ACHN (cell line): ENCODE measurements around the gene TGIF1.
A peak's percentile ranks its signal among the peaks of the same experiment; 100 is the strongest.
"Not testable (repeated sequence)": the region's sequence is repeated elsewhere in the genome, so short reads cannot be mapped to it uniquely, and the experiment has no call there.

Experiments
- DNase-seq: peaks from one replicate; pipeline ENCODE4 v3.0.0-alpha.2; 2015
- in situ Hi-C: cut with HindIII; loops from 2 replicates; pipeline ENCODE4 v1.10.0; 2017; ENCODE audit warnings: low sequenced_read_pairs, low pct_ligation_motif_present, low pct_unique_long_range_greater_than_20kb

Gene TGIF1

GRCh38 chr18:3450012-3450798, at the start of gene TGIF1:
TSS of gene TGIF1 (plus strand) at chr18:3450172. CDS start at chr18:3450490, 318 bp downstream.
- in situ Hi-C loops = no loop called here
- DNase-seq = peak; percentile 68

- no peak for DNase-seq
- in situ Hi-C loops = no loop called here
Measured at GRCh38 chr18:3400567-3401296, 49.2 kb upstream of the TGIF1 start.

- in situ Hi-C loops = no loop called here
- DNase-seq = no peak
Measured at GRCh38 chr18:3401669-3402620, 48.0 kb upstream of the TGIF1 start.

DNA sequence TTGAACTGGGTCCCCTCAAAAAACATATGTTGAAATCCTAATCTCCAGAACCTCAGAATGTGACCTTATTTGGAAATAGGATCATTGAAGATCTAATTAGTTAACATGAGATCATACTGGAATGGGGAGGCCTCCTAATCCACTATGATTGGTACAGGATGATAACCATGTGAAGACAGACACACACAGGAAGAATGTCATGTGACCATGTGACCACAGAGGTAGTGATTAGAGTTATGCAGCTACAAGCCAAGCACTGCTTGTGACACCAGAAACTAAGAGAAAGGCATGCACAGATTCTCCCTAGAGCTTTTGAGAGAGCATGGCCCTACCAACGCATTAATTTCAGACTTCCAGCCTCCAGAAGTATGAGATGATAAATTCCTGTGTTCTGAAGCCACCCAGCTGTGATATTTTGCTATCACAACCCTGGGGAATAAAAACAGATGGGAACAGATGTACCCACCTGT, 47.0 kb upstream of the TGIF1 start:
- no peak for DNase-seq
- in situ Hi-C loops = no loop called here

- DNase-seq = no peak
- in situ Hi-C loops = no loop called here
Measured at GRCh38 chr18:3405713-3406112, 44.3 kb upstream of the TGIF1 start.

- in situ Hi-C loops = no loop called here
- no peak for DNase-seq
Measured at GRCh38 chr18:3408107-3408506, 41.9 kb upstream of the TGIF1 start.

DNA sequence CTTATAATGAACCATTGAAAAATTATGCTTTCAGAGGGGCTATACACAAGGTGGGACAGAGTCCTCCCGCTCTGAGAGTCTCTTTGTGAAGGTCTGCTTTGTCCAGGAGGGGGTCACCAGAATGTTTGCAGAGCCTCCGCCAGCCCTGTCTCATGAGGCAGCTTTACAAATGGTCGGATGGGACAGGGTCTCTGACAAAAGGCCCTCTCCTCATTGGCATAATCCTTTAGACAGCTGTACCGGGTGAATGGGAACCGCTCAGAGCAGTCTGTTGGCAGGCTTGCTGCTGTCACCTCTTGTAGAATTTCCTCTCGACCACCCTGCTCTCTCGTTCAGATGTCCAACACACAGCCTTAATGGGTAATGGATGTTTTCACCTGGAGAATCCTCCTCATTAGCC, 40.2 kb upstream of the TGIF1 start:
- no peak for DNase-seq
- in situ Hi-C loops = no loop called here

- no peak for DNase-seq
- in situ Hi-C loops = no loop called here
Measured at GRCh38 chr18:3410273-3410672, 39.7 kb upstream of the TGIF1 start.

DNA sequence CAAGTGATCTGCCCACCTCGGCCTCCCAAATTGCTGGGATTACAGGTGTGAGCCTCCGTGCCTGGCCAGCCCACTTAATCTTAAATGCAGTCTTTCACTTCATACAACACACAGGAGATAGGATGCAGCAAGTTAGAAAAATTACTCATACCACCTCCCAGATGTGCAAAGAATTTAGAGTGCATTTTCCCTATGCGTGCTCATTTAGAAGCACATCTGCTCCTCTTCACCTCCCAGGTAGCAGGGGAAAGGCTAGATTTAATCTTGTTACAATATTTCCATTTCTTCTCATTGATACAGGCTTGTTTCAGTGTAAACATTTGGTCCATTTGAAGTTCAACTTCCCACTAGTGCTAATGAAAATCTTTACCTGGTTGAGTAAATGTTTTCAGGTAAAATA, 39.1 kb upstream of the TGIF1 start:
- in situ Hi-C loops, DNase-seq: not testable (repeated sequence)

GRCh38 chr18:3411327-3411726, 38.6 kb upstream of the TGIF1 start:
- in situ Hi-C loops = no loop called here
- no peak for DNase-seq

GRCh38 chr18:3411854-3412268, 38.1 kb upstream of the TGIF1 start:
- DNase-seq = no peak
- in situ Hi-C loops = no loop called here

DNA sequence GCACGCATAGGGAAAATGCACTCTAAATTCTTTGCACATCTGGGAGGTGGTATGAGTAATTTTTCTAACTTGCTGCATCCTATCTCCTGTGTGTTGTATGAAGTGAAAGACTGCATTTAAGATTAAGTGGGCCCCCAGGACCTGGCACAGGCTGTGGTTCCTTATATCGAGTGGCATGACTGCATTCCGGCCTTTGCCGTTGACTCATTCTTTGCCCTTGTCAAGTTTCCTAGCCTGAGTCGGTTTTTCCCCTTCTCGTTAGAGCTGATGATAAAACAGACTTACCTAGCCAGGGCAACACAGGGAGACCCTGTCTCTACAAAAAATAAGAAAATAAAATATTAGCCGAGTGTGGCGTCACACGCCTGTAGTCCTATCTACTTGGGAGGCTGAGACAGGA, 37.4 kb upstream of the TGIF1 start:
- in situ Hi-C loops, DNase-seq: not testable (repeated sequence)

DNA sequence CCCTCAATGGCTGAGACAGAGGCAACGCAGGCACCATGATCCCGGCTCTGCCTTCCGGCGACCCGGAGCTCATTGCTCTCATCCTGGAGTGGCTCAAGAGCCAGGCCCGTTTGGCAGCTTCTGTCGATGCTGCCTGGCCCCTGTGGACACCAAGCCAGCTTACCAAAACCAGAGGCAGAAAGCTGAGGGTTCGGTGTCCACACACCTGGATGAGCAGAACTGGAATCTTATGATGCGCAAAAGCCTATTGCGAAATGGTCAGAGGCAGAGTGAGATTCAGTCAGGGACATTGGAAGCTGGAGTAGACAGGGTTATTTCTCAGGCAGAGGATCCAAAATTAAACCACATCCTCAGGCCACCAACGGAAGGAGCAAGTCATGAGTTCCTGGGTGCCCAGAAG, 34.9 kb upstream of the TGIF1 start:
- in situ Hi-C loops = no loop called here
- DNase-seq = no peak

DNA sequence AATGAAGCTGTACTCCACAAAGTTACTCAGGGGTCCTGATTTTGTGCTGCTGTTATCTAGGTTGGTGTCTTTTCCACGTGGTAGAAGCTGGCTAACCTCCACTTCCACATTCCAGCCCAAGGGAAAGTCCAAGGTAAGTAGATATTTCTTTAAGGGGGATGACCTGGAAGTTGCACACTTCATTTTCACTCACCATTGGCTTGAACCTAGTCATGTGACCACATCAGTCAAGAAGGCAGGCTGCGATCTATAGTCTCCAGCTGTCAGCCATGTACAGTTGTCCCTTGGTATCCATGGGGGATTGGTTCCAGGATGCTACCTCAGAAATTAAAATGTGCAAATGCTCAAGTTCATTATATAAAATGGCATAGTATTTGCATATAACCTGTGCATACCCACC, 31.9 kb upstream of the TGIF1 start:
- in situ Hi-C loops = no loop called here

GRCh38 chr18:3420919-3421279, 29.1 kb upstream of the TGIF1 start:
- no peak for DNase-seq
- in situ Hi-C loops = no loop called here

More for the DNA sequence above, 31.9 kb upstream of the TGIF1 start:
- DNase-seq = no peak

- DNase-seq = no peak
- in situ Hi-C loops = no loop called here
Measured at GRCh38 chr18:3422905-3423304, 27.1 kb upstream of the TGIF1 start.

GRCh38 chr18:3424280-3424890, 25.6 kb upstream of the TGIF1 start:
- DNase-seq = no peak
- in situ Hi-C loops = no loop called here

DNA sequence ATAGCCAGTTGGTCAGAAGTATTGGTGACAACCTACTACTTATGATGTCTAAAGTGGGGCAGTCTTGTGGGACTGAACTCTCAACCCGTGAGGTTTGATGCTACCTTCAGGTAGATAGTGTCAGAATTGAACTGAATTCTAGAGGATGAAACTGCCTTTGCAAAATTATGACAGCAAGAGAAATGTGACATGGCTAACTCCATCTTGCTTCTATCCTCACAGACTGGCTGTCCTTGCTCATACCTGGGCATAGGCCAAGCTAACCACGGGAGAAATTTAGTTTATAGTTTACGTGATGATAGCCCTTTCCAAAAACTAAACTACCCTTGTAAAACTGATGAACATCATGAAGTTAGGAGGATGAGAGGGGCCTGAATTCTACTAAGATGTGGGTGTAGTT, 24.9 kb upstream of the TGIF1 start:
- DNase-seq = no peak
- in situ Hi-C loops = no loop called here
